ENCODE data around the gene TMEM150C.

GRCh38 chr4:82491251-82491960, 70.4 kb downstream of the TMEM150C start:
- TF ChIP-seq TCF4 (CRISPR knock-in tag; IDR thresholded peaks at IDR 0.05; ENCODE audit: borderline replicate concordance) (no peak), GLIS3 (CRISPR knock-in tag; IDR thresholded peaks at IDR 0.05) (no peak), RARB (CRISPR knock-in tag; IDR thresholded peaks at IDR 0.05) (no peak), ARNTL (CRISPR knock-in tag; IDR thresholded peaks at IDR 0.05; ENCODE audit: borderline replicate concordance, low read depth) (no peak), PATZ1 (CRISPR knock-in tag; IDR thresholded peaks at IDR 0.05; ENCODE audit: borderline replicate concordance) (no peak), ZNF8 (CRISPR knock-in tag; IDR thresholded peaks at IDR 0.05) (no peak), BACH2 (CRISPR knock-in tag; IDR thresholded peaks at IDR 0.05; ENCODE audit: borderline replicate concordance) (no peak), SNAI2 (CRISPR knock-in tag; IDR thresholded peaks at IDR 0.05) (no peak), CSRNP3 (CRISPR knock-in tag; IDR thresholded peaks at IDR 0.05) (no peak), ZFP3 (CRISPR knock-in tag; IDR thresholded peaks at IDR 0.05) (no peak), TOX (CRISPR knock-in tag; IDR thresholded peaks at IDR 0.05; ENCODE audit: borderline replicate concordance) (no peak), CREB5 (CRISPR knock-in tag; IDR thresholded peaks at IDR 0.05; ENCODE audit: low read depth) (no peak)
- TF ChIP-seq, protein P1, sequence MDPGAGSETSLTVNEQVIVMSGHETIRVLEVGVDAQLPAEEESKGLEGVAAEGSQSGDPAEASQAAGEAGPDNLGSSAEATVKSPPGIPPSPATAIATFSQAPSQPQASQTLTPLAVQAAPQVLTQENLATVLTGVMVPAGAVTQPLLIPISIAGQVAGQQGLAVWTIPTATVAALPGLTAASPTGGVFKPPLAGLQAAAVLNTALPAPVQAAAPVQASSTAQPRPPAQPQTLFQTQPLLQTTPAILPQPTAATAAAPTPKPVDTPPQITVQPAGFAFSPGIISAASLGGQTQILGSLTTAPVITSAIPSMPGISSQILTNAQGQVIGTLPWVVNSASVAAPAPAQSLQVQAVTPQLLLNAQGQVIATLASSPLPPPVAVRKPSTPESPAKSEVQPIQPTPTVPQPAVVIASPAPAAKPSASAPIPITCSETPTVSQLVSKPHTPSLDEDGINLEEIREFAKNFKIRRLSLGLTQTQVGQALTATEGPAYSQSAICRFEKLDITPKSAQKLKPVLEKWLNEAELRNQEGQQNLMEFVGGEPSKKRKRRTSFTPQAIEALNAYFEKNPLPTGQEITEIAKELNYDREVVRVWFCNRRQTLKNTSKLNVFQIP (CRISPR knock-in tag; IDR thresholded peaks at IDR 0.05; ENCODE audit: borderline replicate concordance, low read depth), result no peak
